ENCODE results near the gene LHPP.

Gene LHPP

GRCh38 chr10:124557648-124558338 is 96.2 kb downstream of the LHPP start:
- peak; percentile 45 for DNase-seq (ENCODE audit: low spot score)

GRCh38 chr10:124558339-124559321 is 97.0 kb downstream of the LHPP start:
- DNase-seq (ENCODE audit: low spot score): no peak

- DNase-seq (ENCODE audit: low spot score): no peak
Observed at GRCh38 chr10:124559372-124560132, 97.9 kb downstream of the LHPP start.

- peak; percentile 23 for DNase-seq (ENCODE audit: low spot score)
Observed at GRCh38 chr10:124560377-124561105, 98.9 kb downstream of the LHPP start.

- DNase-seq (ENCODE audit: low spot score): no peak
Observed at GRCh38 chr10:124561206-124561605, 99.6 kb downstream of the LHPP start.

- no peak for DNase-seq (ENCODE audit: low spot score)
Observed at GRCh38 chr10:124562425-124563060, 100.9 kb downstream of the LHPP start.

- no peak for DNase-seq (ENCODE audit: low spot score)
Observed at GRCh38 chr10:124563320-124564040, 101.9 kb downstream of the LHPP start.

GRCh38 chr10:124564881-124565280 is 103.3 kb downstream of the LHPP start:
- DNase-seq (ENCODE audit: low spot score): no peak

GRCh38 chr10:124565565-124566221 is 104.1 kb downstream of the LHPP start:
- DNase-seq (ENCODE audit: low spot score): no peak

GRCh38 chr10:124566222-124566888 is 104.7 kb downstream of the LHPP start:
- DNase-seq (ENCODE audit: low spot score): no peak

- DNase-seq (ENCODE audit: low spot score): peak; percentile 39
Observed at GRCh38 chr10:124566981-124567835, 105.6 kb downstream of the LHPP start.

GRCh38 chr10:124568339-124568738 is 106.7 kb downstream of the LHPP start:
- DNase-seq (ENCODE audit: low spot score): no peak

- DNase-seq (ENCODE audit: low spot score): no peak
Observed at GRCh38 chr10:124568848-124569622, 107.4 kb downstream of the LHPP start.

- DNase-seq (ENCODE audit: low spot score): no peak
Observed at GRCh38 chr10:124569623-124570470, 108.2 kb downstream of the LHPP start.

GRCh38 chr10:124570646-124571045 is 109.0 kb downstream of the LHPP start:
- no peak for DNase-seq (ENCODE audit: low spot score)

- no peak for DNase-seq (ENCODE audit: low spot score)
Observed at GRCh38 chr10:124572751-124573150, 111.1 kb downstream of the LHPP start.
